ENCODE results near the gene HELB. TPM values are rescaled to one million over a fixed set of nuclear protein-coding genes. Genes with fewer than 3 reads are reported as not detected.

HELB gene
- total and polyA plus RNA-seq, 2 of the 4 experiments (the other 2 are of a cell fraction) = 0.72 to 2.9 TPM

GRCh38 chr12:66319266-66319954, 17.1 kb downstream of the HELB start:
- no peak overlapping the region for H3K4me3 ChIP-seq (ENCODE audit: insufficient read depth, low read depth, low read length)
- intact Hi-C loops (cut with micrococcal nuclease) (loop anchor here (10.0 kb wide), 1 partner anchor 695 kb away; no protein-coding TSS in a partner anchor), in situ Hi-C loops (cut with MboI; ENCODE audit: low sequenced_read_pairs) (no loop called here), dilution Hi-C loops (cut with HindIII; ENCODE audit: low sequenced_read_pairs, unreplicated experiment) (no loop called here)
- no peak overlapping the region for H3K27ac ChIP-seq (ENCODE audit: insufficient read depth, low read length)
- no TSS peak for BruUV-seq (replicated peaks)
- WGBS, 2 experiments (ENCODE audit: extremely low coverage in 2 of 2, insufficient read length in 1 of 2) = no CpG with 5 or more reads among the region's 4 CpGs
- H3K9ac ChIP-seq (ENCODE audit: low read depth, low read length) = no peak overlapping the region
- no peaks in the 10 kb centered on the region for H3K9me3 ChIP-seq (ENCODE audit: control insufficient read depth, insufficient read depth, low read length)
- H4K8ac ChIP-seq (ENCODE audit: low read depth in 2 of 2, low read length in 2 of 2) = no peak overlapping the region
- ChIA-PET POLR2A (ENCODE audit: unreplicated experiment) (no interaction called here), CTCF (no interaction called here)
- no peak overlapping the region for H3K18ac ChIP-seq (ENCODE audit: low read depth, low read length)
- H2AFZ ChIP-seq (replicated peaks; ENCODE audit: low read length, poor library complexity) = no peak overlapping the region
- no peak overlapping the region for H3K23ac ChIP-seq (ENCODE audit: low read depth, low read length)
- no peak overlapping the region for H3K14ac ChIP-seq (replicated peaks; ENCODE audit: low read depth, low read length)
- H2BK20ac ChIP-seq (ENCODE audit: low read depth, low read length) = no peak overlapping the region
- ATAC-seq (ENCODE audit: low read depth) = no peak
- no peaks in the 10 kb centered on the region for H3K27me3 ChIP-seq (ENCODE audit: control insufficient read depth, insufficient read depth, low read length)
- H3K36me3 ChIP-seq (ENCODE audit: control insufficient read depth, insufficient read depth, low read length) = peaks cover 2% of the 10 kb centered on the region; the same call in 1 of the 2 replicates
- no peaks in the 10 kb centered on the region for H3K79me1 ChIP-seq (ENCODE audit: low read depth in 1 of 2, low read length in 2 of 2)
- TF ChIP-seq BHLHE40 (IDR thresholded peaks at IDR 0.05; ENCODE audit: low read depth, low read length) = no peak
- TF ChIP-seq MXI1 (IDR thresholded peaks at IDR 0.05; ENCODE audit: borderline replicate concordance, low read depth, low read length) = no peak
- TF ChIP-seq NFE2L2 (IDR thresholded peaks at IDR 0.05; ENCODE audit: low read depth, low read length) = no peak
- TF ChIP-seq RAD21 (IDR thresholded peaks at IDR 0.05; ENCODE audit: low read length) = no peak
- no peak for TF ChIP-seq POLR2A (IDR thresholded peaks at IDR 0.05; ENCODE audit: low read depth, low read length)
- TF ChIP-seq CHD1 (IDR thresholded peaks at IDR 0.05; ENCODE audit: low read depth, low read length) = no peak
- no peak for TF ChIP-seq MAZ (IDR thresholded peaks at IDR 0.05; ENCODE audit: borderline replicate concordance, low read depth, low read length)
- no peak for TF ChIP-seq RCOR1 (IDR thresholded peaks at IDR 0.05; ENCODE audit: insufficient replicate concordance, low read length)
- no peak for TF ChIP-seq FOS (IDR thresholded peaks at IDR 0.05; ENCODE audit: low read depth, low read length)
- TF ChIP-seq CEBPB (IDR thresholded peaks at IDR 0.05; ENCODE audit: low read depth, low read length) = no peak
- no peak for TF ChIP-seq MAFK (IDR thresholded peaks at IDR 0.05; ENCODE audit: low read depth, low read length)
- TF ChIP-seq SMC3 (IDR thresholded peaks at IDR 0.05; ENCODE audit: low read depth, low read length) = no peak
- TF ChIP-seq, protein P1, sequence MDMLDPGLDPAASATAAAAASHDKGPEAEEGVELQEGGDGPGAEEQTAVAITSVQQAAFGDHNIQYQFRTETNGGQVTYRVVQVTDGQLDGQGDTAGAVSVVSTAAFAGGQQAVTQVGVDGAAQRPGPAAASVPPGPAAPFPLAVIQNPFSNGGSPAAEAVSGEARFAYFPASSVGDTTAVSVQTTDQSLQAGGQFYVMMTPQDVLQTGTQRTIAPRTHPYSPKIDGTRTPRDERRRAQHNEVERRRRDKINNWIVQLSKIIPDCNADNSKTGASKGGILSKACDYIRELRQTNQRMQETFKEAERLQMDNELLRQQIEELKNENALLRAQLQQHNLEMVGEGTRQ (IDR thresholded peaks at IDR 0.05; ENCODE audit: low read depth, low read length) = no peak
- TF ChIP-seq, protein P2, sequence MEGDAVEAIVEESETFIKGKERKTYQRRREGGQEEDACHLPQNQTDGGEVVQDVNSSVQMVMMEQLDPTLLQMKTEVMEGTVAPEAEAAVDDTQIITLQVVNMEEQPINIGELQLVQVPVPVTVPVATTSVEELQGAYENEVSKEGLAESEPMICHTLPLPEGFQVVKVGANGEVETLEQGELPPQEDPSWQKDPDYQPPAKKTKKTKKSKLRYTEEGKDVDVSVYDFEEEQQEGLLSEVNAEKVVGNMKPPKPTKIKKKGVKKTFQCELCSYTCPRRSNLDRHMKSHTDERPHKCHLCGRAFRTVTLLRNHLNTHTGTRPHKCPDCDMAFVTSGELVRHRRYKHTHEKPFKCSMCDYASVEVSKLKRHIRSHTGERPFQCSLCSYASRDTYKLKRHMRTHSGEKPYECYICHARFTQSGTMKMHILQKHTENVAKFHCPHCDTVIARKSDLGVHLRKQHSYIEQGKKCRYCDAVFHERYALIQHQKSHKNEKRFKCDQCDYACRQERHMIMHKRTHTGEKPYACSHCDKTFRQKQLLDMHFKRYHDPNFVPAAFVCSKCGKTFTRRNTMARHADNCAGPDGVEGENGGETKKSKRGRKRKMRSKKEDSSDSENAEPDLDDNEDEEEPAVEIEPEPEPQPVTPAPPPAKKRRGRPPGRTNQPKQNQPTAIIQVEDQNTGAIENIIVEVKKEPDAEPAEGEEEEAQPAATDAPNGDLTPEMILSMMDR (conservative IDR thresholded peaks at IDR 0.05; ENCODE audit: low read depth, low read length) = no peak
- TF ChIP-seq ELK1 (IDR thresholded peaks at IDR 0.05; ENCODE audit: borderline replicate concordance, low read depth, low read length) = no peak
- no peak for TF ChIP-seq RFX5 (IDR thresholded peaks at IDR 0.05; ENCODE audit: low read depth, low read length)
- no peak overlapping the region for H3K56ac ChIP-seq (ENCODE audit: extremely low read depth, insufficient read depth, low read length)
- no peak overlapping the region for H4K91ac ChIP-seq (ENCODE audit: insufficient read depth, low read depth, low read length)
- no peak overlapping the region for H2BK5ac ChIP-seq (ENCODE audit: low read depth, low read length, poor library complexity, severe bottlenecking)
- no peak overlapping the region for H2AK9ac ChIP-seq (replicated peaks; ENCODE audit: low read depth, low read length, poor library complexity)
- no peaks in the 10 kb centered on the region for H4K20me1 ChIP-seq (ENCODE audit: insufficient read depth, low read length)
- no peak overlapping the region for H3K4ac ChIP-seq (ENCODE audit: low read depth, low read length)
- H2AK5ac ChIP-seq (ENCODE audit: low read depth, low read length) = no peak overlapping the region
- H3K4me2 ChIP-seq (ENCODE audit: low read depth, low read length) = no peak overlapping the region
- H3K9me1 ChIP-seq (ENCODE audit: insufficient read depth, low read length) = no peaks in the 10 kb centered on the region; the same call in 1 of the 2 replicates
- no peak overlapping the region for H2BK15ac ChIP-seq (ENCODE audit: low read depth, low read length)
- H4K5ac ChIP-seq (ENCODE audit: low read depth, low read length) = no peak overlapping the region
- H2BK120ac ChIP-seq (ENCODE audit: low read depth, low read length) = no peak overlapping the region
- no peaks in the 10 kb centered on the region for H3K4me1 ChIP-seq (ENCODE audit: control insufficient read depth, insufficient read depth, low read length)
- DNase-seq = no peak
